Mucosa of descending colon (tissue), 3 donors: ENCODE measurements around the gene MAP3K21. TPM values are rescaled to one million over a fixed set of nuclear protein-coding genes. Genes with fewer than 3 reads are reported as not detected.

Experiments
- ATAC-seq: fragments of 200-7000 bp; cut with Tn5 transposase; one replicate; pipeline ENCODE4 v1.9.1; 2020; ENCODE audit warnings: mild to moderate bottlenecking, moderate library complexity
- DNase-seq, 3 donors: peaks; one replicate each; pipeline ENCODE4 v3.0.0-alpha.2; 2020
- H3K36me3 ChIP-seq: fragments of 200-600 bp; one replicate; pipeline ENCODE4 v1.8.0; 2021; ENCODE audit warnings: low read depth, mild to moderate bottlenecking
- H3K4me1 ChIP-seq: fragments of 200-600 bp; one replicate; pipeline ENCODE4 v1.8.0; 2021; ENCODE audit warnings: low read depth, mild to moderate bottlenecking
- H3K4me3 ChIP-seq: fragments of 200-600 bp; one replicate; pipeline ENCODE4 v1.8.0; 2021; ENCODE audit warnings: mild to moderate bottlenecking
- H3K9me3 ChIP-seq: fragments of 200-600 bp; one replicate; pipeline ENCODE4 v1.8.0; 2021; ENCODE audit warnings: mild to moderate bottlenecking
- CTCF ChIP-seq: fragments of 200-600 bp; IDR thresholded peaks from one replicate; pipeline ENCODE4 v1.8.0; 2022; ENCODE audit warnings: antibody characterized with exemption, mild to moderate bottlenecking
- intact Hi-C, 2 donors: fragments of 100-400 bp; cut with DNase I in 1 of 2; cut with micrococcal nuclease in 1 of 2; formaldehyde crosslinking; loops; one replicate each; pipeline versions ENCODE4 v1.11.0 to v1.11.1; 2022; cut with DNase I, micrococcal nuclease
- total RNA-seq, 3 donors: library from RNA; stranded (reverse); fragmentation: NEBNext Ultra II Directional in 2 of 3; extraction: Animal tissue kit (Norgen Biotek cat#: 25700) in 2 of 3; gene quantifications; one replicate each; pipeline versions ENCODE4 v1.2.1 to v1.2.4, GENCODE V29; 2021 to 2023
- donor health status: DM: no; HTN: no; CAD: no; lungs with moderate emphysema.
- donor health status: DM: no; HTN: no; CAD: no.
- donor health status: DM: no; HTN: yes; CAD: no.

MAP3K21 gene
- total RNA-seq, 3 donors from 2014 or later: 8.3 to 21.1 (median 12.6) TPM

- Histone ChIP-seq H3K4me1 (no peaks in the 10 kb centered on the region), H3K36me3 (no peaks in the 10 kb centered on the region), H3K4me3 (no peak overlapping the region), H3K9me3 (no peaks in the 10 kb centered on the region)
- ATAC-seq (no peak), DNase-seq (no peak)
- intact Hi-C loops: no loop called here
- no peak for TF ChIP-seq CTCF
These were observed 33.1 kb downstream of the MAP3K21 start for GRCh38 chr1:233360525-233361102.

GRCh38 chr1:233361876-233362275 lies 34.4 kb downstream of the MAP3K21 start:
- intact Hi-C loops: no loop called here
- H3K4me1 ChIP-seq: no peaks in the 10 kb centered on the region
- no peaks in the 10 kb centered on the region for H3K9me3 ChIP-seq
- no peak overlapping the region for H3K4me3 ChIP-seq
- ATAC-seq (no peak), DNase-seq (no peak)
- TF ChIP-seq CTCF: no peak
- H3K36me3 ChIP-seq: no peaks in the 10 kb centered on the region

DNA sequence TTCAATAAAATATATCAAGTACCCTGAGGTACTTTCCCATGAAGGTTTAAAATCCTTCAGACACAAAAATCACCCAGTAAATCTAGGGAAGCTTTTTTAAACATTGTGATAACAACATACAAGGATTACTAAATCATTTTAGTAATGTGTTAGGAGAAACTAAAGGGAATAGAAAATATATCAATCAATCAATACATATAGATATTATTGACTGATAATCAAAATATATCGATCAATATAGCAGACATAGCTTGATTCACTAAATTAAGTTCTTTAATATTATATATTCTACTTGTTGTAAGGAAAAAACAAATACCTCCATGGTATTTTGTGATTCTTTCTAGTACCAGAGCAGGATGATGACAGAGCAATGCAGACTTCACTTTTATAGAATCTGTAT lies 35.2 kb downstream of the MAP3K21 start:
- no peaks in the 10 kb centered on the region for H3K36me3 ChIP-seq
- no peak for ATAC-seq
- no peak for DNase-seq
- no peak overlapping the region for H3K4me3 ChIP-seq
- intact Hi-C loops: no loop called here
- no peaks in the 10 kb centered on the region for H3K4me1 ChIP-seq
- no peak for TF ChIP-seq CTCF
- H3K9me3 ChIP-seq: no peaks in the 10 kb centered on the region

- Histone ChIP-seq H3K4me1 (no peaks in the 10 kb centered on the region), H3K4me3 (no peak overlapping the region), H3K9me3 (no peaks in the 10 kb centered on the region), H3K36me3 (no peaks in the 10 kb centered on the region)
- intact Hi-C loops: no loop called here
- TF ChIP-seq CTCF: no peak
- ATAC-seq (no peak), DNase-seq (no peak)
These were observed 36.5 kb downstream of the MAP3K21 start for GRCh38 chr1:233364026-233364425.

DNA sequence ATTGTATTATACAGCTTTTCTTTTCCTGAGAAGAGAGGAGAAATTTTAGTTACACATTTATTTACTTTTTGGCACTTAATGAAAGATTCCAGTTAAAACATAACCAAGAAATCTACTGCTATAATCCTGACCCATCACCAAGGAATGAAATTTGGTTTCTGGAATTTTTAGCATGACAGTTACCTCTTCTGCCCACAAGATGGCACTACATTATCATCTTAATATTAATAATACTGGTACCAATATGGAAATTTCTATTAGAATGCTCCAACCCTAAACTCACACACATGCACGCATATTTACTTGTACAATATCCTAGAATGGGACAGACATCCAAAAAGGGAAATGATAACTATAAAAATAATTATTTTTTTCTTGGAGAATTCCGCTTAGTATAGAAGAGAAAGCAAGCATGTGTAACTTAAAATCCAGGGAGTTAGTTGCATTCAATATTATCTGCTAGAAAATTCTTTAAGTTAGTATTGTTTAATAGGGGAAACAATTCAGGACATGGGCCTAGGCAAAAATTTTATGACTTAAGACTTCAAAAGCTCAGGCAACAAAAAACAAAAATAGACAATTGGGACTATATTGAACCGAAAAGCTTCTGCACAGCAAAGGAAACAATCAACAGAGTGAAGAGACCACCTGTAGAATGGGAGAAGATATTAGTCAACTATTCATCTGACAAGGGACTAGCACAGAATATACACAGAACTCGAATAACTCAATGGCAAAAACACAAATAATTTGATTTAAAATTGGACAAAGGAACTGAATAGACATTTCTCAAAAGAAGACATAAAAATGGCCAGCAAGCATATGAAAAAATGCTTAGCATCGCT lies 37.4 kb downstream of the MAP3K21 start:
- no peaks in the 10 kb centered on the region for H3K36me3 ChIP-seq
- intact Hi-C loops: no loop called here
- DNase-seq: no peak
- no peak for ATAC-seq
- no peaks in the 10 kb centered on the region for H3K4me1 ChIP-seq
- no peak overlapping the region for H3K4me3 ChIP-seq
- peak; percentile 50 for TF ChIP-seq CTCF
- H3K9me3 ChIP-seq: no peaks in the 10 kb centered on the region
